HUES6 (cell line): ENCODE measurements around the gene MALRD1.

Experiments used
- H3K27ac ChIP-seq: 2 replicates; pipeline ENCODE4 v1.7.0; 2013; ENCODE audit warnings: low read depth, mild to moderate bottlenecking, low read length, inconsistent platforms
- H3K27me3 ChIP-seq: 2 replicates; pipeline ENCODE4 v1.6.1; 2013; ENCODE audit warnings: low read length; ENCODE audit not compliant: control insufficient read depth, insufficient read depth
- H3K36me3 ChIP-seq: 2 replicates; pipeline ENCODE4 v1.6.1; 2013; ENCODE audit warnings: low read length; ENCODE audit not compliant: control insufficient read depth, insufficient read depth
- H3K4me1 ChIP-seq: 2 replicates; pipeline ENCODE4 v1.6.1; 2013; ENCODE audit warnings: low read length; ENCODE audit not compliant: control insufficient read depth, insufficient read depth
- H3K4me3 ChIP-seq: 2 replicates; pipeline ENCODE4 v1.5.1; 2013; ENCODE audit warnings: low read depth, low read length
- H3K9ac ChIP-seq: one replicate; pipeline ENCODE4 v1.6.1; 2013; ENCODE audit warnings: mild to moderate bottlenecking, low read length
- H3K9me3 ChIP-seq: 2 replicates; pipeline ENCODE4 v1.6.1; 2013; ENCODE audit warnings: low read depth, low read length; ENCODE audit not compliant: control insufficient read depth, insufficient read depth

Gene MALRD1

DNA sequence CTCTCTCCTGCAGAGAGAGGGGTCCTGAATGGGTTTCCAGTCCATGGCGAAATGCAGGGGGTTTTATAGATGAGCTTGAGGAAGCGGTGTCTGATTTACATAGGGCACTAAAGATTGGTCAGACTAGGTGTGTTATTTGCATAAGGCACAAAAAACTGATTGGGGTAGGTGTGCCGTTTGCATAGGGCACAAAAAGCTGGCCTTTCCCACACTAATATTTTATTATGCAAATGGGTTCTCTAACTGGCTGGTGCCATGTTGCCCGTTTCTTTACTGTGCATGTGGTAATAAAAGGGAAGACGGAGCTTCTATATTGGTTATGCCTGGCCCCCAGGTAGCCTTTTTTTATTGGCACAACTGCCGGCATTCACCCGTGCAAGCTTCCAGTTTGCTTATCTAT is 50.2 kb downstream of the MALRD1 start:
- H3K9ac ChIP-seq, result no peak overlapping the region
- H3K4me1 ChIP-seq, result no peaks in the 10 kb centered on the region
- H3K4me3 ChIP-seq, result no peak overlapping the region
- no peaks in the 10 kb centered on the region for H3K27me3 ChIP-seq
- no peaks in the 10 kb centered on the region; the same call in 1 of the 2 replicates for H3K9me3 ChIP-seq
- H3K36me3 ChIP-seq, result no peaks in the 10 kb centered on the region
- no peak overlapping the region for H3K27ac ChIP-seq

DNA sequence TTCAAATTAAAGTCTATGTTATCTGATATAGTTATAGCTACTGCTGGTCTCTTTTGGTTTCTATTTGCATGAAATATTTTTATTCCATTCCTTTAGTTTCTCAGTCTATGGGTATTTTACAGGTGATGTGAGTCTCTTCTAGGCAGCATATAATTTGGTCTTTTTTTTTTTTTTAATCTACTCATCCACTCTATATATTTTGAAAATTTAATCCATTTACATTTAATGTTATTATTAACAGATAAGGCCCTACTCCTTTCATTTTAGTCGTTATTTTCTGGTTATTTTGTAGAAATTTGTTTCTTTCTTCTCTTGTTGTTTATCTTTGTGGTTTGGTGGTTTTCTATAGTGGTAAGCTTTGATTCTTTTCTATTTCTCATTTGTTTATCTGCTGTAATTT is 58.8 kb downstream of the MALRD1 start:
- H3K4me3 ChIP-seq, result no peak overlapping the region
- H3K9me3 ChIP-seq, result peaks cover 6% of the 10 kb centered on the region; the same call in 1 of the 2 replicates
- H3K36me3 ChIP-seq, result no peaks in the 10 kb centered on the region
- H3K9ac ChIP-seq, result no peak overlapping the region
- H3K4me1 ChIP-seq, result peaks cover 19% of the 10 kb centered on the region
- H3K27me3 ChIP-seq, result no peaks in the 10 kb centered on the region
- no peak overlapping the region for H3K27ac ChIP-seq

DNA sequence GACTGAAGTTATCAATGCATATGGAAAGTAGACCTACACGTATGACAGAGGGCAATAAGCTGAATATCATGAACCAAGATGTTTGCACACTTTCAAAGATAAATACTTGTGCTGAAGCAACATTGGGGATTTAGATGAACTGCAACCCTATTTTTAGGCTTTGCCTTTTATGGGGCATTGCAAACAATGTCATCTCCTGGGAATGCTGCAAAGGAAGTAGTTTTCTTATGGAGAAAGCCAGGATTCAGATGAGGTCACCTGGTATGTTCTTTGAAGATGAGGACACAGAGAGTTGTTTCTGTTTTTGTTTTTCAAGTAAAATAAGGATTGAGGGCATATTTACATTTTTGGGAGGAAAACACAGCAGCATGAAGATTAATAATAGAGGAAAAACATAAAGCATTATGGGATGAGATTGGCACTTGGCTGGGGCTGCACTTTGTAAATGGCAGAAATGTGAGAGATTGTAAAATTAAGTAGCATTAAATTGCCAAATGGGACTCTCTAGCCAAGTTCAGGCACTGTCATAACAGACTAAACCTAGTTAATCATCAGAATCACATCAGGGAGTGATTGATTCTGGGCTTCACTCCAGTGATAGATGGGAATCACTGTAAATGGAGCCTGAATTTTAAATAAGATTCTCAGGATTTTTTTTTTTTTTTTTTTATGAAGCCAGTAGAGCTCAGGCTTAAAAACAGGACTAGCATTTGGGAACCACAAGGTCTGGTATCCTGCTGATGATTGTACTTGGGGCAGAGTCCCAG is 63.1 kb downstream of the MALRD1 start:
- no peak overlapping the region for H3K9ac ChIP-seq
- no peak overlapping the region for H3K4me3 ChIP-seq
- 0 out of 2 replicates have a peak overlapping the region, but pooled peaks have one; percentile 30 for H3K27ac ChIP-seq
- no peaks in the 10 kb centered on the region for H3K36me3 ChIP-seq
- peaks cover 19% of the 10 kb centered on the region for H3K4me1 ChIP-seq
- peaks cover 6% of the 10 kb centered on the region; the same call in 1 of the 2 replicates for H3K9me3 ChIP-seq
- no peaks in the 10 kb centered on the region for H3K27me3 ChIP-seq

DNA sequence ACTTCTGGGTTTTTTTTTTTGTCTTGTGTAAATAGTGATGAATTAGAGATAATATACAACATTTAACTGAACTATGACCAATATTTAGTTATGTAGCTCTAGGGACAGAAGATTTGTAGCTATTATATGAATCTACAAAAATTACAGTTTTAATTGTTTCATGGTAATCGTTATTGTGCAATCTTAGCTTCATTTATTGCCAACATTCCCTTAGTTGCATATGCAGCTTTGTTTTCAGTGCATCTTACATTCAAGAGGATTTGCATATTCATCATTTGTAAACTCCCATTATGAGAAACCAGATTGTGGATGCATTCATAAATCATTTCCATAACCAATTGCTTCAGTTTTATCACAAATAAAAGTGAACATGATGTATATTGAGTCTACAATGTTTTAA is 68.8 kb downstream of the MALRD1 start:
- Histone ChIP-seq H3K9me3 (peaks cover 6% of the 10 kb centered on the region), H3K27ac (no peak overlapping the region), H3K27me3 (no peaks in the 10 kb centered on the region), H3K4me1 (peaks cover 12% of the 10 kb centered on the region; the same call in 1 of the 2 replicates), H3K4me3 (no peak overlapping the region), H3K9ac (no peak overlapping the region), H3K36me3 (no peaks in the 10 kb centered on the region)

DNA sequence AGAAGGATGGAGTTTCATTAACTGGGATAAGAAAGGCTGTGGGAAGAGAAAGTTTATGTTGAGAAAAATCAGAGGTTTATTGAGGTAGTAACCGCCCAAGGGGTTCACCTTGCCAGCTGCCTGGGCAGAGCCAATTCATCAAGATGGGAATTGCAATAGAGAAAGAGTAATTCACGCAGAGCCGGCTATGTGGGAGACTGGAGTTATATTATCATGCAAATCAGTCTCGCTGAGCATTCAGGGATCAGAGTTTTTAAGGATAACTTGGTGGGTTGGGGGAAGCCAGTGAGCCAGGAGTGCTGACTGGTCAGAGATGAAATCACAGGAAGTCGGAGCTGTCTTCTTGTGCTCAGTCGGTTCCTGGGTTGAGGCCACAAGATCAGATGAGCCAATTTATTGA is 70.6 kb downstream of the MALRD1 start:
- Histone ChIP-seq H3K27me3 (no peaks in the 10 kb centered on the region), H3K36me3 (no peaks in the 10 kb centered on the region), H3K9me3 (peaks cover 6% of the 10 kb centered on the region), H3K4me1 (peaks cover 12% of the 10 kb centered on the region; the same call in 1 of the 2 replicates), H3K4me3 (0 out of 2 replicates have a peak overlapping the region, but pooled peaks have one; percentile 12), H3K9ac (no peak overlapping the region), H3K27ac (no peak overlapping the region)

DNA sequence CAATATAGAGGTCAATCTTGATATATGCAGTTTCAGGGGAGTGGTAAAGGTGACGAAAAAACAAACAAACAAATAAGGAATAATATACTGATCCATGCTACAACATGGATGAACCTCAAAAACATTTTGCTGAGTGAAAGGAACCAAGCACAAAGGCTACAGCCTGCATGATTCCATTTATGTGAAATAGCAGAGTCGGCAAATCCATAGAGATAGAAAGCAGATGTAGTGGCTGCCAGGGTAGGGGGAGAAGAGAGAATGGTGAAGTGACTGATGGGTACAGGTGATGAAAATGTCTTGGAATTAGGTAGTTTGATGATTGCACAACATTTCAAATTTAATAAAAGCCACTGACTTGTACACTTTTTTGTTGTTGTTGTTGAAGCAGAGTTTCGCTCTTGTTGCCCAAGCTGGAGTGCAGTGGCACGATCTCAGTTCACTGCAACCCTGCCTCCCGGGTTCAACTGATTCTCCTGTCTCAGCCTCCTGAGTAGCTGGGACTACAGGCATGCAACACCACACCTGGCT is 71.8 kb downstream of the MALRD1 start:
- no peak overlapping the region for H3K9ac ChIP-seq
- no peaks in the 10 kb centered on the region for H3K27me3 ChIP-seq
- no peak overlapping the region for H3K27ac ChIP-seq
- H3K4me1 ChIP-seq, result peaks cover 12% of the 10 kb centered on the region; the same call in 1 of the 2 replicates
- peaks cover 6% of the 10 kb centered on the region for H3K9me3 ChIP-seq
- H3K36me3 ChIP-seq, result no peaks in the 10 kb centered on the region
- no peak overlapping the region for H3K4me3 ChIP-seq

DNA sequence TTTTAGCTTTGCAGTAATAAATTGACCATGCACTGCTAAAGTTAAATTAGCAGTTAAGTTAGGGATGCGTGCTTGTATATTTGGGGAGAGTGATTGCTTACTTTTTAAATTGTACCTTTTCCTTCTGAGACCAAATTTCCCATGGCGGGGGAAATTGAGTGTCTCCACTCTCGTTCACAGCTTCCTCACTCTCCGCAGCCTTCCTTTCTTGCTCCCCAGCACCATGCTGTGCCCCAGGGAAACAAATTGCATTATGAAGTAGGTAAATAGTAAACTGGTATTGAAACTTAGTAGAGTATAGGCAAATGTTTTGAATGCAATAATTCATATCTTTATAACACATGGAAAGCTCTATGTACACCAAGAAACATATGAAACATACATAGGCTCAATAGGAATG is 85.4 kb downstream of the MALRD1 start:
- H3K27ac ChIP-seq, result no peak overlapping the region
- no peaks in the 10 kb centered on the region for H3K36me3 ChIP-seq

DNA sequence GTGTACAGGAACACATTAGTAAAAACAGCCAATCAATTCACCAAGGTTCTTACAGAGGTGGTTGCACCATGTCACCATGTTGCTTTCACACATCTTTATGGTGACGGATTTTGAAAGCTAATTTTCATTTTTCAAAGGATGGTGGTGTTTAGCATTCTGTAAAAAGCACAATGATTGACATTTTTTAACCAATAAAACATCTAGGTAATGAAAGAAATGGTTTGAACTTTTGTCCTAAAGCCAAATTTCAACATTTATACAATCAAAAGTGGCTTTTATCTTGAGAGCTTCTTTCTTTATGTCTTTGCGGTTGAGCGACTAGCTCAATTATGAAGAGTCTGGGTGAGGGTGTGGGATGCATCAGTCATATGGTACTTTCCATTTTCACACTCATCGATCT is 94.4 kb downstream of the MALRD1 start:
- H3K36me3 ChIP-seq, result no peaks in the 10 kb centered on the region
- no peaks in the 10 kb centered on the region for H3K27me3 ChIP-seq
- H3K27ac ChIP-seq, result no peak overlapping the region
- H3K4me3 ChIP-seq, result no peak overlapping the region
- no peaks in the 10 kb centered on the region for H3K4me1 ChIP-seq
- no peaks in the 10 kb centered on the region for H3K9me3 ChIP-seq
- H3K9ac ChIP-seq, result no peak overlapping the region

More for the DNA sequence above, 85.4 kb downstream of the MALRD1 start:
- Histone ChIP-seq H3K4me3 (no peak overlapping the region), H3K27me3 (no peaks in the 10 kb centered on the region), H3K9ac (no peak overlapping the region), H3K9me3 (no peaks in the 10 kb centered on the region), H3K4me1 (no peaks in the 10 kb centered on the region)

DNA sequence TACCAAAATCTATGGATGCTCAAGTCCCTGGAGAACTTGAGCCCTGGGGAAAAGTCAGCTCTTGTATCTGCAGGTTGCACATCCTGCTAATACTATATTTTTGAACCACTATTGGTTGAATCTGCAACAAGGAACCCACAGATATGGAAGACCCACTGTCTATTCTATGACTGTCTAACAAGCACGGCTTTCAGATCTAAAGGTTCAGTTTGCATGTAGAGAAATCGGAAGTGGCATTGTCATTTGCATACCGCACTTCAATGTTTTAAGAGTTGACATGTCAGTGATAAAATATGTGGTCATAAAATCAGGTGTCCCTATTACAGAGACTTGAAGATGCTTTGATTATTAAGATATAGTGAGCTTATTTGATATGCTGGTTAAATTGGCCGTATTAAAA is 95.6 kb downstream of the MALRD1 start:
- Histone ChIP-seq H3K36me3 (no peaks in the 10 kb centered on the region), H3K4me3 (no peak overlapping the region), H3K27me3 (no peaks in the 10 kb centered on the region), H3K9me3 (no peaks in the 10 kb centered on the region), H3K4me1 (no peaks in the 10 kb centered on the region), H3K9ac (no peak overlapping the region), H3K27ac (no peak overlapping the region)

DNA sequence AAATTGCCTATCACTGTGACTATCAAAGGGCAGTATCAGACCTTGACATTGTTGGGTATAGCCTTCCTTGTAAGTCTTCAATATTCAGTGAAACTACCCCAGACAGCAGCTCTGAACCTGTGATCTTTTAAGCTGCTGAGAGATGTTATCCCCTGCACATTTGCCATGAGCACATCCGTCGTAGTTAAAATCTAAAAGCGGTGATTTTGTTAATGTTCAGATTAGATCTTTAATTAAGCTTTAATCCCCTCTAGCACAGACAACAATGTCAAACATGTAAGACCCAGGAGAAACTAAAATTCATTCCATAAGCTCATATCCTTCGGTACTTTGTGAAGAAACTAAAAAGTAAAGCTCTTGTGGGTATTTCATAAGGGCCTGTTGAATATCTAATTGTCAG is 105.8 kb downstream of the MALRD1 start:
- H3K4me3 ChIP-seq, result no peak overlapping the region

DNA sequence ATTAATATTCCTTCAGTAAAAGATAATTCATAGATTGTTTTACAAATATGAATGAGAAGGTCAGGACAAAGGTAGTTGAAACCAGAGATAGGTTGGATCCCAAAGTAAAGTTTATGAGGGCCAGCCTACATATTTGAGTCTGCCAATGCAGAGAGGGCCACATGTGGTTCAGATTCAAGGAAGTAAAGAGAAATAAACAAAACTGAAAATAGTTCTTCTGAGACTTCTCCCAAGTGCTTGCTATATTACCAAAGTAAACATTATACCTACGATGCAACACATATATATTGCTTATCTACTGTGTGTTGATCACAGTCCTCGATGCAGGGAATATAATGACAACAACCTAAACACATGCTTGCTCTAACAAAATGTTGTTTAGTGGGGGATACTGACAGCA is 109.8 kb downstream of the MALRD1 start:
- Histone ChIP-seq H3K4me1 (no peaks in the 10 kb centered on the region), H3K4me3 (no peak overlapping the region), H3K9me3 (no peaks in the 10 kb centered on the region), H3K27me3 (no peaks in the 10 kb centered on the region), H3K36me3 (no peaks in the 10 kb centered on the region), H3K9ac (no peak overlapping the region), H3K27ac (no peak overlapping the region)

More for the DNA sequence above, 105.8 kb downstream of the MALRD1 start:
- Histone ChIP-seq H3K27me3 (no peaks in the 10 kb centered on the region), H3K9ac (no peak overlapping the region), H3K4me1 (no peaks in the 10 kb centered on the region), H3K36me3 (no peaks in the 10 kb centered on the region), H3K27ac (no peak overlapping the region), H3K9me3 (no peaks in the 10 kb centered on the region)
